Nephron progenitor cell (in vitro differentiated cells): ENCODE data around the gene LAMTOR5.
"Not testable (repeated sequence)": the region's sequence is repeated elsewhere in the genome, so short reads cannot be mapped to it uniquely, and the experiment has no call there.

Experiments
- DNase-seq: peaks from one replicate; pipeline ENCODE4 v3.0.0; 2021
- H3K27ac Mint-ChIP-seq: 2 replicates; pipeline ENCODE4 v1.8.0; 2021; ENCODE audit warnings: mild to moderate bottlenecking, moderate library complexity, mixed read lengths
- H3K27me3 Mint-ChIP-seq: 2 replicates; pipeline ENCODE4 v1.8.0; 2021; ENCODE audit warnings: mild to moderate bottlenecking, low read depth, mixed read lengths; ENCODE audit not compliant: poor library complexity
- H3K36me3 Mint-ChIP-seq: 2 replicates; pipeline ENCODE4 v1.8.0; 2021; ENCODE audit warnings: low read depth, mixed read lengths
- H3K4me1 Mint-ChIP-seq: 2 replicates; pipeline ENCODE4 v1.8.0; 2021; ENCODE audit warnings: mixed read lengths
- H3K4me3 Mint-ChIP-seq: 2 replicates; pipeline ENCODE4 v1.8.0; 2021; ENCODE audit warnings: mild to moderate bottlenecking, moderate library complexity, mixed read lengths
- H3K9me3 Mint-ChIP-seq: 2 replicates; pipeline ENCODE4 v1.8.0; 2021; ENCODE audit warnings: mild to moderate bottlenecking, moderate library complexity, mixed read lengths
- TF ChIP-seq, protein P1 (sequence below): fragments of 200-600 bp; sonication (generic); IDR thresholded peaks from 2 replicates; pipeline ENCODE4 v1.5.0; 2021; ENCODE audit warnings: antibody characterized with exemption

Gene LAMTOR5

GRCh38 chr1:110425612-110426152 is 18.2 kb upstream of the LAMTOR5 start:
- Mint-ChIP-seq H3K4me1 (peaks cover 27% of the 10 kb centered on the region), H3K4me3 (no peak overlapping the region), H3K9me3 (peaks cover 12% of the 10 kb centered on the region), H3K27ac (no peak overlapping the region), H3K36me3 (no peaks in the 10 kb centered on the region), H3K27me3 (peaks cover 4% of the 10 kb centered on the region)
- TF ChIP-seq, protein P1, sequence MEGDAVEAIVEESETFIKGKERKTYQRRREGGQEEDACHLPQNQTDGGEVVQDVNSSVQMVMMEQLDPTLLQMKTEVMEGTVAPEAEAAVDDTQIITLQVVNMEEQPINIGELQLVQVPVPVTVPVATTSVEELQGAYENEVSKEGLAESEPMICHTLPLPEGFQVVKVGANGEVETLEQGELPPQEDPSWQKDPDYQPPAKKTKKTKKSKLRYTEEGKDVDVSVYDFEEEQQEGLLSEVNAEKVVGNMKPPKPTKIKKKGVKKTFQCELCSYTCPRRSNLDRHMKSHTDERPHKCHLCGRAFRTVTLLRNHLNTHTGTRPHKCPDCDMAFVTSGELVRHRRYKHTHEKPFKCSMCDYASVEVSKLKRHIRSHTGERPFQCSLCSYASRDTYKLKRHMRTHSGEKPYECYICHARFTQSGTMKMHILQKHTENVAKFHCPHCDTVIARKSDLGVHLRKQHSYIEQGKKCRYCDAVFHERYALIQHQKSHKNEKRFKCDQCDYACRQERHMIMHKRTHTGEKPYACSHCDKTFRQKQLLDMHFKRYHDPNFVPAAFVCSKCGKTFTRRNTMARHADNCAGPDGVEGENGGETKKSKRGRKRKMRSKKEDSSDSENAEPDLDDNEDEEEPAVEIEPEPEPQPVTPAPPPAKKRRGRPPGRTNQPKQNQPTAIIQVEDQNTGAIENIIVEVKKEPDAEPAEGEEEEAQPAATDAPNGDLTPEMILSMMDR: no peak
- no peak for DNase-seq

DNA sequence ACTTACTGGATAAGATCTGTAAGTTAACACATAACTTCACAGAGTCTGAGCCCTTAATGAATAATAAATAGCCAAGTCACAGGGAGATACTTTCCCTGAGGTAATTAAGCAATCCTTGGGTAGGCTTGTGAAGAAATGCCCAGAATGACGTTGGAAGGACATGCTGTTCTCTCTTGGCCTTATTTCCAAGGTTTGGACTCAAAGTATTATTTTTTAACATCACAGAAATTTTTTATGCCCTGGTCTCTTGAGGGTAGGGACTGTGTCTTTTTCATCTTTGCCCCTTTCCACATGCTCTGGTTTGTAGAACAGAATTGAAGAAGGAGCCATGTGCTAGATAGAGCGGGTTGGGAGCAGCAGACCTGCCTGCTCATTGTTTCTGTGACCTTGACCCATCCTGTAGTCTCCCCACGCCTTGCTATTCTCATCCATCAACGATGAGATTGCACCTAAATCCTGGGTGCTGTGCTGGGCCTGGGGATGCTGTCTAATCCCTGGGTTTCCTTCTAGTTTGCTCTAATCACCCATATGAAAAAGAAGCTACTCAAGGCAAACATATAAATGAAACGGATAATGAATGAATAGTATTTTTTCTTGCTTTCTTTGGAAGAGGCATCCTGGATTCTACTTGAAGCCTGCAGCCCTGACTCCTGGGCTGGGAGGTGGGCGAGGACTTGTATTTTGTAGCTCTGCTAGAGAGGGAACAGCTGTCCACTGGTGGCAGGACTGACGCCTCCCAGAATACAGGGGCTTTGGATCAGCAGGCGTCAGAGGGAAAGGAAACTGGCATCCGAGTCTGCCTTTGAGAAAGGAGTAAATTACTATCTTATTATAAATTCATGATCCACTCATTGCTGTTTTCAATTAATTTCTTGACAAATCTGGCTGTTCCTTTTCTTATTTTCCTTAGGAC is 17.5 kb upstream of the LAMTOR5 start:
- Mint-ChIP-seq H3K4me3 (no peak overlapping the region), H3K27me3 (peaks cover 1% of the 10 kb centered on the region), H3K9me3 (peaks cover 12% of the 10 kb centered on the region), H3K36me3 (no peaks in the 10 kb centered on the region), H3K4me1 (peaks cover 21% of the 10 kb centered on the region), H3K27ac (no peak overlapping the region)
- TF ChIP-seq, protein P1: no peak
- DNase-seq: no peak

DNA sequence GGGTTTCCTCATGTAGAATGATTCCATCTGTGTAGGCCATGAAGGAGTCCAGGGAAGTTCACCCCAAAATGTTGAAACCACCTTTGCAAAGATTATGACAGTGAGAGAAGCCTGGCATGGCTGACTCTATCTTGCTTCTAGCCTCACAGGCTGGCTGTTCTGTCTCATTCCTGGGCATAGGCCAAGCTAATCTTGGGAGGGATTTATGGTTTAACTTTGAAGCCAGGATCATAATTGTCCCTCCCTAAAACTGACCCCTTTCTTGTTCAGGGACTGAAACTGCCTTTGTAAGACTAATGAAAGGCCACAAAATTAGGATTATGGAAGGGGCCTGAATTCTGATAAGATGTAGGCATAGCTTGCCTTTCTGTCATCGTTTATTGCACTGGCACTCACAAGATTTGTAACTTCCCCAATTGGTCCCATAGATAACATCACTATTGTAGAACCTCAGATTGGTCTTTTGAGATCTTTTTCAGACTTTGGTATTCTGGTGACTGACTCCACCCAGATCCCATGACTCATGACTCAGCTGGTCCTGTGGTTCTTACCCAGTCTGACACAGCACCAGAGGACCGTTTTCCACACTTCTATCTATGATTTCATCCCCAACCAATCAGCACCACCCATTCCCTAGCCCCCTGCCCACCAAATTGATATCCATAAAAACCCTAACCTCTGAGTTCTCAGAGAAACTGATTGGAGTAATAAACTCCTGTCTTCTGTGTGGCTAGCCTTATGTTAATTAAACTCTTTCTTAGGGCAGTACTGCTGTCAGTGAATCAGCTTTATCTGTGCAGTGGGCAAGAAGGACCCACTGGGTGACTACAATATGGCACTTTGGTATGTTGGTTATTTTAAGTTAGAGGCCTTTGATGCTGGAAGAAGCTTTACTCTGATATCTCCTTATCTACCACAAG is 13.6 kb upstream of the LAMTOR5 start:
- TF ChIP-seq, protein P1: no peak
- DNase-seq: no peak
- peaks cover 12% of the 10 kb centered on the region for H3K9me3 Mint-ChIP-seq

GRCh38 chr1:110420023-110420662 is 12.6 kb upstream of the LAMTOR5 start:
- no peak for DNase-seq
- H3K4me3 Mint-ChIP-seq: no peak overlapping the region
- peaks cover 2% of the 10 kb centered on the region for H3K4me1 Mint-ChIP-seq
- H3K27me3 Mint-ChIP-seq: peaks cover 2% of the 10 kb centered on the region
- TF ChIP-seq, protein P1: no peak
- H3K9me3 Mint-ChIP-seq: peaks cover 12% of the 10 kb centered on the region
- H3K36me3 Mint-ChIP-seq: no peaks in the 10 kb centered on the region
- H3K27ac Mint-ChIP-seq: no peak overlapping the region

More for the DNA sequence above, 13.6 kb upstream of the LAMTOR5 start:
- H3K4me3 Mint-ChIP-seq: no peak overlapping the region
- peaks cover 12% of the 10 kb centered on the region for H3K4me1 Mint-ChIP-seq
- no peaks in the 10 kb centered on the region for H3K36me3 Mint-ChIP-seq
- H3K27me3 Mint-ChIP-seq: no peaks in the 10 kb centered on the region
- no peak overlapping the region for H3K27ac Mint-ChIP-seq

DNA sequence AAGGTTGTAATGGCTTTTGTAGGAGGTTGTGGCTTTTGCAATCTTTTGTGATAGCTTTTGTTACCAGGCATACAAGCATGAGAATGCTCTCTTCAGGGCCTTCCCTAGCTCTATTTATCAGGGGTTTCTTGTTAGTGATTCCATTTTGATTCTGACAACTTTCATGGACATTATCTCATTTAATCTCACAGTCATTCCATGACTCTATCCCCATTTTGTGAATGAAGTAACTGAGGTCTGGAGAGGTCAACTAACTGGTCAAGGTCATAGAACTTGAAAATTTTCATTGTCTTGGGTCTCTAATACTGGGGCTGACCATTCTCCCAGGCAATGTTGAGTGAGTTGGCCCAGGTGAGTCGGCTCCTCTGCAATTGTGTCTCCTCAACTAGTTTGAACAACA is 11.2 kb upstream of the LAMTOR5 start:
- Mint-ChIP-seq H3K9me3 (peaks cover 12% of the 10 kb centered on the region), H3K4me1 (no peaks in the 10 kb centered on the region), H3K36me3 (no peaks in the 10 kb centered on the region), H3K27ac (no peak overlapping the region), H3K4me3 (no peak overlapping the region), H3K27me3 (peaks cover 3% of the 10 kb centered on the region)
- no peak for DNase-seq
- TF ChIP-seq, protein P1: no peak

GRCh38 chr1:110413045-110413444 is 5.6 kb upstream of the LAMTOR5 start:
- not testable (repeated sequence) for H3K27me3 Mint-ChIP-seq, H3K4me3 Mint-ChIP-seq

More at GRCh38 chr1:110413045-110413444, 5.6 kb upstream of the LAMTOR5 start:
- H3K36me3 Mint-ChIP-seq, DNase-seq, H3K27ac Mint-ChIP-seq, H3K9me3 Mint-ChIP-seq: not testable (repeated sequence)
- H3K4me1 Mint-ChIP-seq: peaks cover 13% of the 10 kb centered on the region
